Epithelial cell of proximal tubule (primary cell): Measurements from ENCODE around the gene NUAK1. TPM values are rescaled to one million over a fixed set of nuclear protein-coding genes. Genes with fewer than 3 reads are reported as not detected.

Experiments used
- DNase-seq: peaks from one replicate; pipeline ENCODE4 v3.0.0-alpha.2; 2011; ENCODE audit warnings: low read depth
- H3K4me3 ChIP-seq: 2 replicates; pipeline ENCODE4 v1.5.1; 2011; ENCODE audit warnings: low read depth, mild to moderate bottlenecking, low read length
- total RNA-seq: library from RNA; depleted of rRNA; stranded (reverse); fragments of >200 nt; gene quantifications from 2 replicates; pipeline ENCODE4 v1.2.3, GENCODE V29; 2015
- TF ChIP-seq, protein P1 (sequence below): conservative IDR thresholded peaks from 2 replicates; pipeline ENCODE4 v1.5.1; 2012; ENCODE audit warnings: low read depth, mild to moderate bottlenecking, low read length

Gene NUAK1
- total RNA-seq, 1 donor from 2014 or later = 34.5 TPM

GRCh38 chr12:106115440-106115839 lies 23.3 kb downstream of the NUAK1 start:
- no peak overlapping the region for H3K4me3 ChIP-seq
- no peak for DNase-seq
- TF ChIP-seq, protein P1, sequence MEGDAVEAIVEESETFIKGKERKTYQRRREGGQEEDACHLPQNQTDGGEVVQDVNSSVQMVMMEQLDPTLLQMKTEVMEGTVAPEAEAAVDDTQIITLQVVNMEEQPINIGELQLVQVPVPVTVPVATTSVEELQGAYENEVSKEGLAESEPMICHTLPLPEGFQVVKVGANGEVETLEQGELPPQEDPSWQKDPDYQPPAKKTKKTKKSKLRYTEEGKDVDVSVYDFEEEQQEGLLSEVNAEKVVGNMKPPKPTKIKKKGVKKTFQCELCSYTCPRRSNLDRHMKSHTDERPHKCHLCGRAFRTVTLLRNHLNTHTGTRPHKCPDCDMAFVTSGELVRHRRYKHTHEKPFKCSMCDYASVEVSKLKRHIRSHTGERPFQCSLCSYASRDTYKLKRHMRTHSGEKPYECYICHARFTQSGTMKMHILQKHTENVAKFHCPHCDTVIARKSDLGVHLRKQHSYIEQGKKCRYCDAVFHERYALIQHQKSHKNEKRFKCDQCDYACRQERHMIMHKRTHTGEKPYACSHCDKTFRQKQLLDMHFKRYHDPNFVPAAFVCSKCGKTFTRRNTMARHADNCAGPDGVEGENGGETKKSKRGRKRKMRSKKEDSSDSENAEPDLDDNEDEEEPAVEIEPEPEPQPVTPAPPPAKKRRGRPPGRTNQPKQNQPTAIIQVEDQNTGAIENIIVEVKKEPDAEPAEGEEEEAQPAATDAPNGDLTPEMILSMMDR = no peak

- TF ChIP-seq, protein P1 = no peak
- H3K4me3 ChIP-seq = no peak overlapping the region
- DNase-seq = no peak
These were observed 24.2 kb downstream of the NUAK1 start for GRCh38 chr12:106114447-106115068.

DNA sequence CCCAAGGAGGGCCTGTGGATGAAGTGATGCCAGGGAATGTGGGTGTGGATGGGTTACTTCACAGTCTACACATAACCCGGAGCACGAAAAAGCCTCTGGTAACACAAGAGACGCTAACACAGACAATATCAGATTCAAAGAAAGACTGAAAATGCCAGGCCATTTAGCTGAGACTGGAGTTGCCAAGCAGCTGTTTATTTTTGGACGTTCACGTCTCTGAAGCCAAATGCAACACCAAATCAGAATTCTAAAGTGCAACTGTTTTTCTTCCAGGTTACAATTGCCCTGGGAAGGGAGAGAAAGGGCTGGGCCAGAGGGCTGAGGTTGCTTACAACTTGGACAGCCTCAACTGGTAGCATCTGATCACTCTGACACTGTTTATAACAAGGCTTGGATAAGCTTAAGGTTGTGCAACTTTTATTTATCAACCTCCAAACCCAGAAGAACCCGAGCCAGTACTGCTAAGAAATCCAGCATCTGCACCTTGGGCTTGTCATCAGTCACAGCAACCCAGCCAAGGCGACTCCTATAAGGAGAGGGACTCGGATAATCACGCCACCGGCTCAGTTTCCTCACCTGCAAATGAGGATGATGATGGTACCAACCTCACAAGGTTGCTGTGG lies 24.8 kb downstream of the NUAK1 start:
- H3K4me3 ChIP-seq = no peak overlapping the region
- no peak for DNase-seq
- TF ChIP-seq, protein P1 = no peak

DNA sequence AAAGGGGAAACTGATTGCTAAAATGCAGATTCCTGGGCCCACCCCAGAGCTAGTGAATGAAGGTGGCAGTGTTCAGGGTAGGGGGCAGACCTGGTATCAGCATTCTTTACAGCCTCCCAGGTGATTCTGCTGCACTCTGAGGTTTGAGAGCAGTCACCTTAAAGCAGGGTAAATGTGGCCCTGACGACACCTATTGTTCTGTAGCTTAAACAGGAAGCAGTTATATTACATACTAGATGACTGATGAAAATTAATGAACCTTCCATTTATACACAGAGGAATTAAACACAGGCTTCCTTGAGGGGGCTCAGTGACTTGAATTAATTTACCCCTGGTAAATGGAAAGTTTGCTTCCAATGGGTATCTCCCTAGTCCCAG lies 25.3 kb downstream of the NUAK1 start:
- no peak overlapping the region for H3K4me3 ChIP-seq
- DNase-seq = no peak
- TF ChIP-seq, protein P1 = no peak

DNA sequence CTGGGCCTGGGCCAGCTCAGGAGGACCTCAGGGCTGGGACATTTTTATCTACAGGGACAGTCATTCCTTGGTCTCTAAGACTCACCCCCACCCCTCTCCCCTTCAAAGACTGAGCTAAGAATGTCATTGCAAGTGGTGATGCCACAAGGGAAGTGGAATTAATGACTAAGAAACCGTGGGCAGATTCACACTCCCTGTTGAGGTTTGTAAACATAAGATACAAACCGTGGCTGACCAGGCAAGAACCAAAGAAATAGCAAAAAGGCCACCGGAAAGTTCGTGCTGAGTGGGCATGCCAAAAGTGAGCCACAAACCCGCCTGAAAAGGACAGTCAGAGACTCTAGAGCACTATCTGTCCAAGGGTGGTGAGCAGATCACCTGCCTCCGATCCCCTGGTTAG lies 25.7 kb downstream of the NUAK1 start:
- TF ChIP-seq, protein P1 = no peak
- DNase-seq = no peak
- H3K4me3 ChIP-seq = no peak overlapping the region

- no peak overlapping the region for H3K4me3 ChIP-seq
- DNase-seq = no peak
- TF ChIP-seq, protein P1 = no peak
These were observed 26.5 kb downstream of the NUAK1 start for GRCh38 chr12:106112145-106112821.
